Endothelial cell of umbilical vein (primary cell): Measurements from ENCODE around the gene LINC01488. TPM values are rescaled to one million over a fixed set of nuclear protein-coding genes. Genes with fewer than 3 reads are reported as not detected.

ENCODE experiments used
- BruUV-seq: library from RNA; stranded (reverse); fragments of 400-500 nt; replicated peaks from 2 replicates; lab custom pipeline; 2021; lab: Mats Ljungman, UMichigan
- CTCF ChIA-PET: fragments of 300-600, 350-600 bp; sonication (Branson Sonifier 250); formaldehyde crosslinking; loops from one replicate; lab custom pipeline; 2021; ENCODE audit warnings: antibody characterized with exemption, inconsistent platforms; lab: Charles Lee
- POLR2A ChIA-PET: fragments of 300-600, 350-600 bp; sonication (Branson Sonifier 250); formaldehyde crosslinking; loops from one replicate; lab custom pipeline; 2021; ENCODE audit warnings: antibody characterized with exemption, inconsistent platforms; lab: Charles Lee
- DNase-seq: peaks from one replicate; pipeline ENCODE4 v3.0.0-alpha.2; 2011; ENCODE audit warnings: low read depth, low spot score
- FAIRE-seq: peaks from 2 replicates; lab custom pipeline; 2011; peaks lifted over from hg19 to GRCh38; lab: Jason Lieb, UNC
- H2AFZ ChIP-seq: 2 replicates; pipeline ENCODE4 v1.6.0; 2012; ENCODE audit warnings: low read depth, low read length, control low read depth, inconsistent platforms
- H3K27ac ChIP-seq: 2 replicates; pipeline ENCODE4 v1.5.1; 2011; ENCODE audit warnings: low read depth, mild to moderate bottlenecking, control low read depth, low read length, moderate library complexity; ENCODE audit not compliant: insufficient read depth
- H3K27me3 ChIP-seq, 2 experiments: 2 replicates each; pipeline versions ENCODE4 v1.6.0 to v1.6.1; 2011; ENCODE audit warnings: low read length in 2 of 2, mixed read lengths in 1 of 2; ENCODE audit not compliant: control insufficient read depth in 2 of 2, insufficient read depth in 2 of 2
- H3K36me3 ChIP-seq, 2 experiments: 2 replicates in 1 of 2; 3 replicates in 1 of 2; pipeline ENCODE4 v1.5.1; 2011; ENCODE audit warnings: low read length in 2 of 2, mild to moderate bottlenecking in 1 of 2, moderate library complexity in 1 of 2; ENCODE audit not compliant: control insufficient read depth in 2 of 2, insufficient read depth in 2 of 2; ENCODE audit errors: extremely low read depth in 1 of 2
- H3K4me1 ChIP-seq: 3 replicates; pipeline ENCODE4 v1.5.1; 2011; ENCODE audit warnings: mild to moderate bottlenecking, low read length; ENCODE audit not compliant: control insufficient read depth, insufficient read depth; ENCODE audit errors: extremely low read depth
- H3K4me2 ChIP-seq: 2 replicates; pipeline ENCODE4 v1.6.1; 2011; ENCODE audit warnings: low read length, control low read depth, mixed read lengths; ENCODE audit not compliant: insufficient read depth
- H3K4me3 ChIP-seq, 3 experiments: fragments of 200-600 bp in 1 of 3; sonication (generic), shearing (Covaris generic) in 1 of 3; replicated peaks in 1 of 3; 2 replicates each; pipeline ENCODE4 v1.5.1; 2011 to 2016; ENCODE audit warnings: control low read depth in 3 of 3, low read length in 3 of 3, mild to moderate bottlenecking in 2 of 3, inconsistent platforms in 1 of 3, low read depth in 1 of 3, moderate library complexity in 1 of 3; ENCODE audit not compliant: insufficient read depth in 1 of 3
- H3K79me2 ChIP-seq: 2 replicates; pipeline ENCODE4 v1.6.0; 2012; ENCODE audit warnings: low read length, inconsistent platforms; ENCODE audit not compliant: control insufficient read depth, insufficient read depth
- H3K9ac ChIP-seq: replicated peaks from 2 replicates; pipeline ENCODE3; 2011; ENCODE audit warnings: low read length, control low read depth; ENCODE audit not compliant: insufficient read depth; ENCODE audit errors: extremely low read depth
- H3K9me1 ChIP-seq: replicated peaks from 3 replicates; pipeline ENCODE4 v1.6.0; 2011; ENCODE audit warnings: mild to moderate bottlenecking, low read length; ENCODE audit not compliant: control insufficient read depth, insufficient read depth; ENCODE audit errors: extremely low read depth
- H3K9me3 ChIP-seq: replicated peaks from 2 replicates; pipeline ENCODE4 v1.5.1; 2012; ENCODE audit warnings: low read length, inconsistent platforms; ENCODE audit not compliant: control insufficient read depth, insufficient read depth
- H4K20me1 ChIP-seq: replicated peaks from 2 replicates; pipeline ENCODE3; 2011; ENCODE audit warnings: mild to moderate bottlenecking, low read length; ENCODE audit not compliant: control insufficient read depth, insufficient read depth; ENCODE audit errors: extremely low read depth
- CTCF ChIP-seq, 2 donors: IDR thresholded peaks; 1 replicate in 1 of 2; 2 replicates in 1 of 2; pipeline ENCODE4 v1.5.1; 2011; ENCODE audit warnings: low read length in 2 of 2, mild to moderate bottlenecking in 2 of 2, moderate library complexity in 2 of 2, control low read depth in 1 of 2, inconsistent platforms in 1 of 2, low read depth in 1 of 2; ENCODE audit not compliant: insufficient read depth in 1 of 2; ENCODE audit errors: extremely low read depth in 1 of 2
- EZH2 ChIP-seq: IDR thresholded peaks from 2 replicates; pipeline ENCODE4 v1.6.1; 2012; ENCODE audit warnings: borderline replicate concordance, low read depth, mild to moderate bottlenecking, moderate library complexity, low read length, inconsistent platforms; ENCODE audit not compliant: severe bottlenecking
- FOS ChIP-seq: IDR thresholded peaks from 2 replicates; pipeline ENCODE4 v1.6.1; 2011; ENCODE audit warnings: mild to moderate bottlenecking, low read length, moderate library complexity, borderline replicate concordance; ENCODE audit not compliant: insufficient read depth
- GATA2 ChIP-seq: IDR thresholded peaks from 2 replicates; pipeline ENCODE4 v1.7.0; 2011; ENCODE audit warnings: low read depth, mild to moderate bottlenecking, moderate library complexity, mixed read lengths, low read length; ENCODE audit not compliant: insufficient read length, insufficient read depth
- JUN ChIP-seq: IDR thresholded peaks from 2 replicates; pipeline ENCODE4 v1.6.1; 2011; ENCODE audit warnings: borderline replicate concordance, low read depth; ENCODE audit not compliant: insufficient read length, insufficient read depth
- MYC ChIP-seq: IDR thresholded peaks from one replicate; pipeline ENCODE4 v1.6.1; 2011; ENCODE audit warnings: mild to moderate bottlenecking, low read depth, low read length
- POLR2A ChIP-seq: IDR thresholded peaks from 2 replicates; pipeline ENCODE4 v1.6.1; 2012; ENCODE audit warnings: low read depth, mild to moderate bottlenecking, control low read depth, low read length
- POLR2AphosphoS5 ChIP-seq: IDR thresholded peaks from 2 replicates; pipeline ENCODE4 v1.6.1; 2012; ENCODE audit warnings: low read depth, mild to moderate bottlenecking, control low read depth, low read length, moderate library complexity; ENCODE audit not compliant: insufficient read depth
- dilution Hi-C: fragments of 300-500 bp; cut with MboI; formaldehyde crosslinking; loops from one replicate; pipeline ENCODE4 v1.15.0; 2019; ENCODE audit warnings: low sequenced_read_pairs; ENCODE audit not compliant: extremely low pct_ligation_motif_present
- intact Hi-C: fragments of 100-400 bp; cut with micrococcal nuclease; formaldehyde crosslinking; loops from one replicate; pipeline ENCODE4 v1.10.0; 2022
- polyA plus RNA-seq, 4 experiments: library from polyadenylated mRNA; depleted of rRNA in 3 of 4; stranded (reverse) in 3 of 4; unstranded in 1 of 4; fragments of >200 nt; gene quantifications; 2 replicates each; pipeline versions ENCODE4 v1.2.1 to v1.2.3, GENCODE V29; 2011 to 2012; ENCODE audit warnings: missing spikeins in 1 of 4
- total RNA-seq: library from RNA; stranded (reverse); gene quantifications from 2 replicates; pipeline ENCODE4 v1.2.3, GENCODE V29; 2021
- TF ChIP-seq, protein P1 (sequence below): IDR thresholded peaks from 2 replicates; pipeline ENCODE4 v1.6.1; 2011; ENCODE audit not compliant: insufficient read depth, insufficient read length

LINC01488 gene
- total and polyA plus RNA-seq, 2 donors (not counting 3 experiments of a cell fraction or from before 2014, with no cell fraction given), result not detected

- DNase-seq, result no peak
- H3K27me3 ChIP-seq, result no peaks in the 10 kb centered on the region
- peaks cover 7% of the 10 kb centered on the region for H3K4me1 ChIP-seq
- H3K27ac ChIP-seq, result no peak overlapping the region
- H2AFZ ChIP-seq, result no peak overlapping the region
- no peaks in the 10 kb centered on the region for H3K79me2 ChIP-seq
- intact Hi-C loops (no loop called here), dilution Hi-C loops (no loop called here)
- no peaks in the 10 kb centered on the region for H3K9me1 ChIP-seq
- H3K36me3 ChIP-seq, result no peaks in the 10 kb centered on the region
- no TSS peak for BruUV-seq
- no peak overlapping the region for H3K4me3 ChIP-seq
- no peak for FAIRE-seq
- no peaks in the 10 kb centered on the region for H4K20me1 ChIP-seq
- POLR2A ChIA-PET, result no interaction called here
- H3K9me3 ChIP-seq, result no peaks in the 10 kb centered on the region
- no peak overlapping the region for H3K4me2 ChIP-seq
- no peak overlapping the region for H3K9ac ChIP-seq
- TF ChIP-seq CTCF (IDR thresholded peaks at IDR 0.05; ENCODE audit: extremely low read depth in 1 of 2, insufficient read depth in 1 of 2, low read depth in 1 of 2, low read length in 2 of 2) (no peak), MYC (no peak), GATA2 (no peak), POLR2A (no peak), JUN (no peak), POLR2AphosphoS5 (no peak), EZH2 (no peak), FOS (no peak)
- TF ChIP-seq, protein P1, sequence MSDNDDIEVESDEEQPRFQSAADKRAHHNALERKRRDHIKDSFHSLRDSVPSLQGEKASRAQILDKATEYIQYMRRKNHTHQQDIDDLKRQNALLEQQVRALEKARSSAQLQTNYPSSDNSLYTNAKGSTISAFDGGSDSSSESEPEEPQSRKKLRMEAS, result no peak
- CTCF ChIA-PET, result no interaction called here
Measured at GRCh38 chr11:69475866-69476471, 5.5 kb upstream of the LINC01488 start.
